ENCODE results near the gene ZNF708. TPM values are rescaled to one million over a fixed set of nuclear protein-coding genes. Genes with fewer than 3 reads are reported as not detected.
"Not testable (repeated sequence)": the region's sequence is repeated elsewhere in the genome, so short reads cannot be mapped to it uniquely, and the experiment has no call there.

Gene ZNF708
- 10 to 100 TPM; 14.5 to 21.5 (median 20.5) TPM for polyA plus RNA-seq (ENCODE audit: insufficient read length in 4 of 4)

GRCh38 chr19:21328885-21329605 is at the start of gene ZNF708:
TSS of gene ZNF708 (minus strand) at chr19:21329410. CDS start at chr19:21329212, 198 bp downstream.
- peak; percentile 67 to 89 (median 80) for DNase-seq (ENCODE audit: low read depth in 4 of 4, low spot score in 3 of 4)

- no peak for DNase-seq (ENCODE audit: low read depth in 4 of 4, low spot score in 3 of 4)
Observed at GRCh38 chr19:21362291-21362690, 33.1 kb upstream of the ZNF708 start.

- peak; percentile 87 to 97 (median 92) for DNase-seq (ENCODE audit: low read depth in 4 of 4, low spot score in 3 of 4)
Observed at GRCh38 chr19:21358768-21359451, 29.7 kb upstream of the ZNF708 start, which contains the start of gene ZNF738. TSS of gene ZNF738 (plus strand) at chr19:21359000. CDS start at chr19:21359141, 141 bp downstream.

GRCh38 chr19:21352830-21353229 is 23.6 kb upstream of the ZNF708 start:
- no peak for DNase-seq (ENCODE audit: low read depth in 4 of 4, low spot score in 3 of 4)

- not testable (repeated sequence) for DNase-seq (ENCODE audit: low read depth in 4 of 4, low spot score in 3 of 4)
Observed at GRCh38 chr19:21344841-21345240, 15.6 kb upstream of the ZNF708 start.

- no peak for DNase-seq (ENCODE audit: low read depth in 4 of 4, low spot score in 3 of 4)
Observed at GRCh38 chr19:21335721-21336120, 6.5 kb upstream of the ZNF708 start.

- peak in 2 of 4 donors; percentile 3 to 19 for DNase-seq (ENCODE audit: low read depth in 4 of 4, low spot score in 3 of 4)
Observed at GRCh38 chr19:21328406-21328805, 804 bp downstream of the ZNF708 start.

- no peak for DNase-seq (ENCODE audit: low read depth in 4 of 4, low spot score in 3 of 4)
Observed at GRCh38 chr19:21326169-21326568, 3.0 kb downstream of the ZNF708 start.

- DNase-seq (ENCODE audit: low read depth in 4 of 4, low spot score in 3 of 4), result no peak
Observed at GRCh38 chr19:21323000-21323399, 6.2 kb downstream of the ZNF708 start.

GRCh38 chr19:21322528-21322927 is 6.7 kb downstream of the ZNF708 start:
- no peak for DNase-seq (ENCODE audit: low read depth in 4 of 4, low spot score in 3 of 4)

GRCh38 chr19:21321996-21322395 is 7.2 kb downstream of the ZNF708 start:
- DNase-seq (ENCODE audit: low read depth in 4 of 4, low spot score in 3 of 4), result no peak

- DNase-seq (ENCODE audit: low read depth in 4 of 4, low spot score in 3 of 4), result no peak
Observed at GRCh38 chr19:21321134-21321533, 8.1 kb downstream of the ZNF708 start.

GRCh38 chr19:21317821-21318220 is 11.4 kb downstream of the ZNF708 start:
- no peak for DNase-seq (ENCODE audit: low read depth in 4 of 4, low spot score in 3 of 4)

- no peak for DNase-seq (ENCODE audit: low read depth in 4 of 4, low spot score in 3 of 4)
Observed at GRCh38 chr19:21314676-21315075, 14.5 kb downstream of the ZNF708 start.

- not testable (repeated sequence) for DNase-seq (ENCODE audit: low read depth in 4 of 4, low spot score in 3 of 4)
Observed at GRCh38 chr19:21312807-21313206, 16.4 kb downstream of the ZNF708 start.

GRCh38 chr19:21308773-21309172 is 20.4 kb downstream of the ZNF708 start:
- DNase-seq (ENCODE audit: low read depth in 4 of 4, low spot score in 3 of 4), result no peak

- not testable (repeated sequence) for DNase-seq (ENCODE audit: low read depth in 4 of 4, low spot score in 3 of 4)
Observed at GRCh38 chr19:21306881-21307479, 22.2 kb downstream of the ZNF708 start.

GRCh38 chr19:21293768-21294167 is 35.4 kb downstream of the ZNF708 start:
- not testable (repeated sequence) for DNase-seq (ENCODE audit: low read depth in 4 of 4, low spot score in 3 of 4)

- no peak for DNase-seq (ENCODE audit: low read depth in 4 of 4, low spot score in 3 of 4)
Observed at GRCh38 chr19:21269813-21270212, 59.4 kb downstream of the ZNF708 start.

- DNase-seq (ENCODE audit: low read depth in 4 of 4, low spot score in 3 of 4), result no peak
Observed at GRCh38 chr19:21264891-21265290, 64.3 kb downstream of the ZNF708 start.

GRCh38 chr19:21264416-21264815 is 64.8 kb downstream of the ZNF708 start:
- DNase-seq (ENCODE audit: low read depth in 4 of 4, low spot score in 3 of 4), result no peak
